Transverse colon (tissue), 1 donor: ENCODE data around the gene PABPC3.

Experiments
- EP300 ChIP-seq: sonication (generic); formaldehyde crosslinking; IDR thresholded peaks from one replicate; pipeline ENCODE4 v1.6.1; 2017; ENCODE audit warnings: antibody characterized with exemption, low read depth
- POLR2A ChIP-seq: fragments of 450-650 bp; IDR thresholded peaks from one replicate; pipeline ENCODE4 v1.6.1; 2016; ENCODE audit warnings: antibody characterized with exemption, mild to moderate bottlenecking, moderate library complexity

GRCh38 chr13:25141042-25141441 is 45.1 kb downstream of the PABPC3 start:
- no peak for TF ChIP-seq POLR2A
- no peak for TF ChIP-seq EP300
